Kidney (tissue), 14 donors: ENCODE results near the gene MTF1. TPM values are rescaled to one million over a fixed set of nuclear protein-coding genes. Genes with fewer than 3 reads are reported as not detected.

Experiments
- DNase-seq, 5 donors: peaks; one replicate each; pipeline ENCODE4 v3.0.0-alpha.2; 2013 to 2020
- FAIRE-seq: peaks from 2 replicates; lab custom pipeline; 2012; peaks lifted over from hg19 to GRCh38; lab: Jason Lieb, UNC
- H3K27ac ChIP-seq, 2 donors: one replicate each; pipeline ENCODE4 v1.7.0; 2013; ENCODE audit warnings: low read depth in 2 of 2, low read length in 2 of 2, inconsistent platforms in 1 of 2
- H3K27me3 ChIP-seq: one replicate; pipeline ENCODE4 v1.7.1; 2013; ENCODE audit warnings: low read length, inconsistent platforms; ENCODE audit not compliant: control insufficient read depth, insufficient read depth
- H3K36me3 ChIP-seq, 3 donors: one replicate each; pipeline versions ENCODE4 v1.7.0 to v1.7.1; 2013; ENCODE audit warnings: low read length in 3 of 3, control low read depth in 1 of 3, inconsistent platforms in 1 of 3; ENCODE audit not compliant: insufficient read depth in 3 of 3, control insufficient read depth in 2 of 3
- H3K4me1 ChIP-seq, 3 donors: one replicate each; pipeline versions ENCODE4 v1.7.0 to v1.7.1; 2013; ENCODE audit warnings: low read length in 3 of 3, inconsistent platforms in 1 of 3, low read depth in 1 of 3; ENCODE audit not compliant: control insufficient read depth in 2 of 3, insufficient read depth in 2 of 3
- H3K4me3 ChIP-seq, 3 donors: one replicate each; pipeline versions ENCODE4 v1.7.0 to v1.8.1; 2013; ENCODE audit warnings: low read length in 3 of 3, control low read depth in 1 of 3, inconsistent platforms in 1 of 3
- H3K9ac ChIP-seq, 3 donors: one replicate each; pipeline versions ENCODE4 v1.7.0 to v1.7.1; 2013; ENCODE audit warnings: low read length in 3 of 3, control low read depth in 1 of 3, inconsistent platforms in 1 of 3
- H3K9me3 ChIP-seq, 3 donors: one replicate each; pipeline versions ENCODE4 v1.7.0 to v1.7.1; 2013; ENCODE audit warnings: low read length in 3 of 3, control low read depth in 1 of 3, inconsistent platforms in 1 of 3; ENCODE audit not compliant: control insufficient read depth in 2 of 3, insufficient read depth in 1 of 3
- CTCF ChIP-seq: IDR thresholded peaks from 3 replicates; pipeline ENCODE4 v1.5.1; 2012; ENCODE audit warnings: mild to moderate bottlenecking, moderate library complexity, borderline replicate concordance; ENCODE audit not compliant: insufficient read depth; ENCODE audit errors: extremely low read depth
- intact Hi-C: fragments of 100-400 bp; cut with DNase I; formaldehyde crosslinking; loops from one replicate; pipeline ENCODE4 v1.11.1; 2022
- polyA plus RNA-seq: library from polyadenylated mRNA; stranded (reverse); fragments of 350-450 nt; fragmentation: Illumina TruSeq; extraction: RNeasy Lipid Tissue Mini Kit (QIAGEN cat#74804); gene quantifications from one replicate; pipeline ENCODE4 v1.2.3, GENCODE V29; 2014; ENCODE audit warnings: low read depth, low replicate concordance; ENCODE audit not compliant: insufficient read depth
- total RNA-seq: library from RNA; stranded (reverse); fragmentation: NEBNext Ultra II Directional; extraction: Animal tissue kit (Norgen Biotek cat#: 25700); gene quantifications from one replicate; pipeline ENCODE4 v1.2.1, GENCODE V29; 2021
- donor health status: control.
- donor health status: control.
- donor health status: control.
- donor health status: control.
- donor health status: control.
- donor health status: DM: yes; HTN: yes; CAD: no.
- donor health status: Normal renal cell carcinoma (clear cell type).

Gene MTF1
- total and polyA plus RNA-seq, 2 donors from 2014 or later: 2.2 to 26.7 TPM

GRCh38 chr1:37872692-37873091, 13.3 kb upstream of the MTF1 start:
- FAIRE-seq (no peak), DNase-seq (no peak)
- no peak for TF ChIP-seq CTCF
- Histone ChIP-seq H3K27me3 (no peaks in the 10 kb centered on the region), H3K27ac (no peak overlapping the region), H3K9me3 (no peaks in the 10 kb centered on the region), H3K4me3 (no peak overlapping the region), H3K4me1 (peaks cover 0 to 4% (median 0%) of the 10 kb centered on the region in 3 donors), H3K9ac (no peak overlapping the region), H3K36me3 (peaks cover 3 to 54% (median 31%) of the 10 kb centered on the region in 3 donors)
- intact Hi-C loops: no loop called here

- Histone ChIP-seq H3K4me3 (no peak overlapping the region), H3K9ac (no peak overlapping the region), H3K27me3 (no peaks in the 10 kb centered on the region), H3K4me1 (no peaks in the 10 kb centered on the region), H3K27ac (no peak overlapping the region), H3K9me3 (no peaks in the 10 kb centered on the region), H3K36me3 (peaks cover 3 to 57% (median 36%) of the 10 kb centered on the region in 3 donors)
- FAIRE-seq: no peak
- TF ChIP-seq CTCF: no peak
- intact Hi-C loops: no loop called here
- no peak for DNase-seq
Observed at GRCh38 chr1:37868466-37868865, 9.1 kb upstream of the MTF1 start.

DNA sequence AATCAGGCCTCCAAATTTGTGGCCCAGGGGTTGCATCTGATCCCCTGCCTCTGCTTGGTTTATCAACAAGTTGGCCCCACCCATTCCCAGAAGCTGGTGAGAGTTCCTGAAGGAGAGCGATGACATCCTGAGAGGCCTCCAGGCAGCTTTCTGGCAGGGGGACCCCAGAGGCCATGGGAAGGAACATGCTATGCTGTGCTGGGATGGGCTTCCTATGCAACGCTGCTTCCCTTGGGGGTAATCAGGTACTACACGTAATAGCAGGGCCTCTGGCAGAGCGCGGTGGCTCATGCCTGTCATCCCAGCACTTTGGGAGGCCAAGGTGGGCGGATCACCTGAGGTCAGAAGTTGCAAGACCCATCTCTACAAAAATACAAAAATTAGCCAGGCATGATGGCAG, 8.4 kb upstream of the MTF1 start:
- Histone ChIP-seq H3K36me3 (peaks cover 3 to 50% (median 30%) of the 10 kb centered on the region in 3 donors), H3K27ac (no peak overlapping the region), H3K27me3 (no peaks in the 10 kb centered on the region), H3K4me3 (no peak overlapping the region), H3K9me3 (no peaks in the 10 kb centered on the region), H3K4me1 (no peaks in the 10 kb centered on the region), H3K9ac (no peak overlapping the region)
- TF ChIP-seq CTCF: no peak
- DNase-seq (no peak), FAIRE-seq (no peak)
- intact Hi-C loops: no loop called here

DNA sequence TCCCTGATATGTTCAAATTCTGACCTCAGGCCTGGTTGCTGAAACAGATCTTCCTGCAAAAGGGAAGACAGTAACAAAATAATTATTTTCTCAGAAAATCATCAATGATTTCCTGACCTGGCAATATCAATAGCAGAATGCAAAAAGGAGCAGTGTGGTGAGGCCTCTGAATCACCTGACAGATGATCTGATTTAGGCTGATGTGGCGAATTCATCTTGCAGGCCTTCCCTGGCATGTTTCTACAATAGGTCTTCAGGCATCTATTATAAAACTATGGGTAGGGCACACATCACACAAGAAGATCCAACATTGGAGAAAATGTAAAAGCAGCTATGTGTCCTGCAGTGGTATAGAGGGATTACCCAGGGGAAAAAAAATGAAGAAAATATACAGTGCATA, 7.1 kb upstream of the MTF1 start:
- intact Hi-C loops: no loop called here
- Histone ChIP-seq H3K36me3 (peaks cover 3 to 52% (median 33%) of the 10 kb centered on the region in 3 donors), H3K9ac (no peak overlapping the region), H3K4me1 (no peaks in the 10 kb centered on the region), H3K27me3 (no peaks in the 10 kb centered on the region), H3K9me3 (no peaks in the 10 kb centered on the region), H3K4me3 (no peak overlapping the region), H3K27ac (no peak overlapping the region)
- FAIRE-seq: no peak
- DNase-seq: no peak
- TF ChIP-seq CTCF: no peak
